Measurements from ENCODE around the gene LHFPL3. TPM values are rescaled to one million over a fixed set of nuclear protein-coding genes. Genes with fewer than 3 reads are reported as not detected.
A peak's percentile ranks its signal among the peaks of the same experiment; 100 is the strongest.
"Not testable (repeated sequence)": the region's sequence is repeated elsewhere in the genome, so short reads cannot be mapped to it uniquely, and the experiment has no call there.

LHFPL3 gene
- total RNA-seq, 1 experiment from 2014 or later, result not detected

DNA sequence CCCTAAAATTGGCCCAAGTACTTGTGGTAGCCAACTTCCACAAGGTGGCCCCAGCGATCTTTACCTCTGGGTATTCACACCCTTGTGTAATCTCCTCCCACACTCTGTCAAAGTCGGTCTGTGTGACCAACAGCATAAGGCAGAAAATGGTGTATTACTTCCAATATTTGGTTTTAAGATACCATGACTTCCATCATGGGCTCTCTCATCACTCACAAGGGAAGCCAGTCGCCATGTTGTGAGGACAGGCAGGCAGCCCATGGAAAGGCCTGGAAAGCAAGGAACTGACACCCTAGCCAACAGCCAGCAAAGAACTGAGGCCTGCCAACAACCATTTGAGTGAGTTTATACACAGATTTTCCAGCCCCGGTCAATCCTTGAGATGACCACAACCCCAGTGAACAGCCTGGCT is 594.6 kb downstream of the LHFPL3 start:
- Histone ChIP-seq H3K27me3 (ENCODE audit: insufficient read depth, low read length) (no peaks in the 10 kb centered on the region), H2AK5ac (ENCODE audit: insufficient read length, low read length) (no peak overlapping the region), H3T11ph (ENCODE audit: low read length) (no peak overlapping the region), H3K14ac (ENCODE audit: insufficient read depth, low read length) (no peak overlapping the region), H3K9ac (ENCODE audit: extremely low read depth, insufficient read length, low read length) (no peak overlapping the region), H4K20me1 (ENCODE audit: control insufficient read depth, insufficient read depth, insufficient read length) (no peaks in the 10 kb centered on the region), H4K5ac (ENCODE audit: insufficient read length, low read depth, low read length) (no peak overlapping the region), H3K79me1 (ENCODE audit: insufficient read depth, low read depth, low read length, poor library complexity, severe bottlenecking) (no peaks in the 10 kb centered on the region), H2BK120ac (ENCODE audit: low read depth, low read length, poor library complexity, severe bottlenecking) (no peak overlapping the region), H3K4me1 (ENCODE audit: insufficient read depth, low read length) (no peaks in the 10 kb centered on the region), H3K23ac (ENCODE audit: insufficient read length, low read depth, low read length) (no peak overlapping the region), H3K27ac (ENCODE audit: insufficient read length, low read depth, low read length) (no peak overlapping the region), H3K23me2 (ENCODE audit: insufficient read length, low read depth, low read length, poor library complexity, severe bottlenecking) (no peaks in the 10 kb centered on the region), H2BK12ac (ENCODE audit: insufficient read length, low read depth, low read length) (no peak overlapping the region), H2AFZ (ENCODE audit: low read length) (no peak overlapping the region), H3K9me3 (ENCODE audit: control insufficient read depth, low read depth, low read length) (no peaks in the 10 kb centered on the region), H2BK15ac (ENCODE audit: low read depth, low read length) (no peak overlapping the region), H3K79me2 (ENCODE audit: insufficient read depth, low read length) (no peaks in the 10 kb centered on the region), H3K4me2 (ENCODE audit: insufficient read depth, insufficient read length, low read length) (no peak overlapping the region), H3K18ac (ENCODE audit: insufficient read length, low read depth, low read length) (no peak overlapping the region), H3K56ac (ENCODE audit: insufficient read length, low read depth, low read length) (no peak overlapping the region), H4K8ac (replicated peaks; ENCODE audit: insufficient read length, low read depth, low read length) (no peak overlapping the region), H2BK5ac (ENCODE audit: insufficient read length, low read length) (no peak overlapping the region), H3K4ac (ENCODE audit: low read depth, low read length) (no peak overlapping the region), H2BK20ac (ENCODE audit: low read depth, low read length, poor library complexity, severe bottlenecking) (no peak overlapping the region), H4K91ac (ENCODE audit: insufficient read length, low read depth, low read length) (no peak overlapping the region)
- WGBS (ENCODE audit: extremely low coverage, insufficient read length, low lambda C conversion rate), result no CpG with 5 or more reads among the region's 4 CpGs
- H3K9me3 Mint-ChIP-seq, result no peaks in the 10 kb centered on the region
- peaks cover 8 to 14% of the 10 kb centered on the region in 2 experiments; a peak in 3 of 4 replicates for H3K4me1 Mint-ChIP-seq
- no peaks in the 10 kb centered on the region for H3K36me3 Mint-ChIP-seq (ENCODE audit: insufficient read depth in 1 of 3, low read depth in 3 of 3)
- DNase-seq, result peak; percentile 74
- H3K4me3 Mint-ChIP-seq, result no peak overlapping the region
- no peaks in the 10 kb centered on the region for H3K27me3 Mint-ChIP-seq (ENCODE audit: low read depth)
- no peak overlapping the region for H3K27ac Mint-ChIP-seq
- TF ChIP-seq, protein P1, sequence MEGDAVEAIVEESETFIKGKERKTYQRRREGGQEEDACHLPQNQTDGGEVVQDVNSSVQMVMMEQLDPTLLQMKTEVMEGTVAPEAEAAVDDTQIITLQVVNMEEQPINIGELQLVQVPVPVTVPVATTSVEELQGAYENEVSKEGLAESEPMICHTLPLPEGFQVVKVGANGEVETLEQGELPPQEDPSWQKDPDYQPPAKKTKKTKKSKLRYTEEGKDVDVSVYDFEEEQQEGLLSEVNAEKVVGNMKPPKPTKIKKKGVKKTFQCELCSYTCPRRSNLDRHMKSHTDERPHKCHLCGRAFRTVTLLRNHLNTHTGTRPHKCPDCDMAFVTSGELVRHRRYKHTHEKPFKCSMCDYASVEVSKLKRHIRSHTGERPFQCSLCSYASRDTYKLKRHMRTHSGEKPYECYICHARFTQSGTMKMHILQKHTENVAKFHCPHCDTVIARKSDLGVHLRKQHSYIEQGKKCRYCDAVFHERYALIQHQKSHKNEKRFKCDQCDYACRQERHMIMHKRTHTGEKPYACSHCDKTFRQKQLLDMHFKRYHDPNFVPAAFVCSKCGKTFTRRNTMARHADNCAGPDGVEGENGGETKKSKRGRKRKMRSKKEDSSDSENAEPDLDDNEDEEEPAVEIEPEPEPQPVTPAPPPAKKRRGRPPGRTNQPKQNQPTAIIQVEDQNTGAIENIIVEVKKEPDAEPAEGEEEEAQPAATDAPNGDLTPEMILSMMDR (conservative IDR thresholded peaks at IDR 0.05), result peak; percentile 85

DNA sequence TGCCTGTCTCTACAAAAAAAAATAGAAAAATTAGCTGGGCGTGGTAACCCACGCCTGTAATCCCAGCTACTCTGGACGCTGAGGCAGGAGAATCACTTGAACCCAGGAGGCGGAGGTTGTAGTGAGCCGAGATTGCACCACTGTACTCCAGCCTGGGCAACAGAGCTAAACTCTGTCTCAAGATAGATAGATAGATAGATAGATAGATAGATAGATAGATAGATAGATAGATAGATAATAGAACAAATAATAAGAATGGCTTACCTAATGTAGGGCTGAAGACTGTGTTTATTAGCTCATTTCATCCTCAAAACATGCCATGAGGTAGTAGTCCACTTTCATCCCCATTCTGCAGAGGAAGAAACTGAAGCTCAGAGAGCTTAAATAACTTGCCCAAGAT is 597.8 kb downstream of the LHFPL3 start:
- H3K9ac ChIP-seq (ENCODE audit: extremely low read depth, insufficient read length, low read length); H3K79me1 ChIP-seq (ENCODE audit: insufficient read depth, low read depth, low read length, poor library complexity, severe bottlenecking); H3T11ph ChIP-seq (ENCODE audit: low read length); H3K18ac ChIP-seq (ENCODE audit: insufficient read length, low read depth, low read length); H3K56ac ChIP-seq (ENCODE audit: insufficient read length, low read depth, low read length); H3K4me2 ChIP-seq (ENCODE audit: insufficient read depth, insufficient read length, low read length); H2BK20ac ChIP-seq (ENCODE audit: low read depth, low read length, poor library complexity, severe bottlenecking); H3K36me3 Mint-ChIP-seq (ENCODE audit: insufficient read depth in 1 of 3, low read depth in 3 of 3); H3K9me3 ChIP-seq (ENCODE audit: control insufficient read depth, low read depth, low read length); H3K23ac ChIP-seq (ENCODE audit: insufficient read length, low read depth, low read length); H3K9me3 Mint-ChIP-seq; DNase-seq; H2AK5ac ChIP-seq (ENCODE audit: insufficient read length, low read length); H2AFZ ChIP-seq (ENCODE audit: low read length); H4K20me1 ChIP-seq (ENCODE audit: control insufficient read depth, insufficient read depth, insufficient read length); H4K5ac ChIP-seq (ENCODE audit: insufficient read length, low read depth, low read length); H2BK5ac ChIP-seq (ENCODE audit: insufficient read length, low read length); H3K27ac Mint-ChIP-seq; H3K79me2 ChIP-seq (ENCODE audit: insufficient read depth, low read length); H3K14ac ChIP-seq (ENCODE audit: insufficient read depth, low read length); H4K91ac ChIP-seq (ENCODE audit: insufficient read length, low read depth, low read length); H3K4me1 ChIP-seq (ENCODE audit: insufficient read depth, low read length); H3K4ac ChIP-seq (ENCODE audit: low read depth, low read length); H2BK120ac ChIP-seq (ENCODE audit: low read depth, low read length, poor library complexity, severe bottlenecking); H2BK15ac ChIP-seq (ENCODE audit: low read depth, low read length); H2BK12ac ChIP-seq (ENCODE audit: insufficient read length, low read depth, low read length); H3K4me3 Mint-ChIP-seq; H3K27ac ChIP-seq (ENCODE audit: insufficient read length, low read depth, low read length); H4K8ac ChIP-seq (replicated peaks; ENCODE audit: insufficient read length, low read depth, low read length); H3K27me3 Mint-ChIP-seq (ENCODE audit: low read depth); H3K23me2 ChIP-seq (ENCODE audit: insufficient read length, low read depth, low read length, poor library complexity, severe bottlenecking); H3K27me3 ChIP-seq (ENCODE audit: insufficient read depth, low read length): not testable (repeated sequence)
- peaks cover 17 to 18% of the 10 kb centered on the region in 2 experiments for H3K4me1 Mint-ChIP-seq
- WGBS (ENCODE audit: extremely low coverage, insufficient read length, low lambda C conversion rate), result no CpG with 5 or more reads among the region's 5 CpGs
